Medulla oblongata (tissue), 1 donor: ENCODE measurements around the gene ILDR1.
"Not testable (repeated sequence)": the region's sequence is repeated elsewhere in the genome, so short reads cannot be mapped to it uniquely, and the experiment has no call there.

ENCODE experiments used
- DNase-seq: peaks from one replicate; pipeline ENCODE4 v3.0.0-alpha.2; 2015; ENCODE audit errors: extremely low spot score

The ILDR1 gene

GRCh38 chr3:121948641-121949040 is 73.4 kb downstream of the ILDR1 start:
- no peak for DNase-seq

GRCh38 chr3:121943431-121943830 is 78.6 kb downstream of the ILDR1 start:
- no peak for DNase-seq

GRCh38 chr3:121942116-121942786 is 79.8 kb downstream of the ILDR1 start:
- no peak for DNase-seq

- no peak for DNase-seq
Observed at GRCh38 chr3:121941592-121941991, 80.5 kb downstream of the ILDR1 start.

GRCh38 chr3:121938141-121938855 is 83.7 kb downstream of the ILDR1 start:
- DNase-seq, result not testable (repeated sequence)
